Astrocyte (in vitro differentiated cells and primary cell): ENCODE results near the gene PER3.

Experiments used
- EZH2 ChIP-seq: IDR thresholded peaks from 2 replicates; pipeline ENCODE4 v1.6.1; 2012; ENCODE audit warnings: mild to moderate bottlenecking, low read length, inconsistent platforms; ENCODE audit not compliant: insufficient read depth
- TF ChIP-seq, protein P1 (sequence below): IDR thresholded peaks from 2 replicates; pipeline ENCODE4 v1.5.1; 2011; ENCODE audit warnings: low read depth, mild to moderate bottlenecking, inconsistent platforms, low read length, moderate library complexity; ENCODE audit not compliant: insufficient read depth

DNA sequence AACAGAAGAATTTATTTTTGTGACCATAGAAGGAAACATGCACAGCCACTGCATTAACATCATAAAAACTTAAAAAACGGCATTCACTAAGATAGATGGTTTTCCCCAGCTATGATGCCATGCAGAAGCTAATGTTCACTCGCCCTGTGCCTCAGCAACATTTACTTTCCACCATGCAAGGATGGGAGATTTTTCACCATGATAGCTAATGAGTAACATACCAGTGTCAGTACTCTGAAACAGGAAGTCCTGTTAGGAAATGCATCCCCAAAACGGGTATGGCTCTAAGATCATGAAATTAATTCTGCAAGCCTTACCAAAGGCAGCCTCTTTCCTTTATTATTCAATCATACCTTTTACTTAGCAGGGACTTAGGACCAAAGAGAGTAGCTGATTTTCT lies 30.4 kb upstream of the PER3 start:
- TF ChIP-seq, protein P1, sequence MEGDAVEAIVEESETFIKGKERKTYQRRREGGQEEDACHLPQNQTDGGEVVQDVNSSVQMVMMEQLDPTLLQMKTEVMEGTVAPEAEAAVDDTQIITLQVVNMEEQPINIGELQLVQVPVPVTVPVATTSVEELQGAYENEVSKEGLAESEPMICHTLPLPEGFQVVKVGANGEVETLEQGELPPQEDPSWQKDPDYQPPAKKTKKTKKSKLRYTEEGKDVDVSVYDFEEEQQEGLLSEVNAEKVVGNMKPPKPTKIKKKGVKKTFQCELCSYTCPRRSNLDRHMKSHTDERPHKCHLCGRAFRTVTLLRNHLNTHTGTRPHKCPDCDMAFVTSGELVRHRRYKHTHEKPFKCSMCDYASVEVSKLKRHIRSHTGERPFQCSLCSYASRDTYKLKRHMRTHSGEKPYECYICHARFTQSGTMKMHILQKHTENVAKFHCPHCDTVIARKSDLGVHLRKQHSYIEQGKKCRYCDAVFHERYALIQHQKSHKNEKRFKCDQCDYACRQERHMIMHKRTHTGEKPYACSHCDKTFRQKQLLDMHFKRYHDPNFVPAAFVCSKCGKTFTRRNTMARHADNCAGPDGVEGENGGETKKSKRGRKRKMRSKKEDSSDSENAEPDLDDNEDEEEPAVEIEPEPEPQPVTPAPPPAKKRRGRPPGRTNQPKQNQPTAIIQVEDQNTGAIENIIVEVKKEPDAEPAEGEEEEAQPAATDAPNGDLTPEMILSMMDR = no peak
- no peak for TF ChIP-seq EZH2
